Measurements from ENCODE around the gene ZNF652.
"Not testable (repeated sequence)": the region's sequence is repeated elsewhere in the genome, so short reads cannot be mapped to it uniquely, and the experiment has no call there.

The ZNF652 gene

GRCh38 chr17:49298371-49298976 is 63.6 kb downstream of the ZNF652 start:
- no peak for DNase-seq

- no peak for DNase-seq
These were observed 64.9 kb downstream of the ZNF652 start for GRCh38 chr17:49297141-49297540.

- DNase-seq, result no peak
These were observed 67.9 kb downstream of the ZNF652 start for GRCh38 chr17:49294122-49294521.

- no peak for DNase-seq
These were observed 69.1 kb downstream of the ZNF652 start for GRCh38 chr17:49292901-49293300.

DNA sequence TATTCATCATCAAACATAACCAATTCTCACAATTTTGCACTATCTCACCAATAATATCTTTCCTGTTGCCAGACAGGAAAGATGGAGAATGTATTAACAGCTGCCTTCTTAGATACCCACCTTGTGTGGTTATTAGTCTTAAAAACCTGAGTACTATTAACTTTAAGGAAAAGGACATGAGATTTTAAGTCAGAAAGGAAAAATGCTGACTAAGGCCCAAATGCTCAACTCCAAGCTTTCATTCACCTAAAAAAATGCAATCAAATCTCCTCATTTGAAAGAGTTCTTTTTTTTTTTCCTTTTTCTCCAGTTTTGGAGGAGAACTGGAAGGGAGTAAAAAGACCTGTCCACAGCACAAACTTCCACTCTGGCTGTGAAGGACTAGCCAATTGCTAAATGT is 70.1 kb downstream of the ZNF652 start:
- no peak for DNase-seq

- peak; percentile 14 for DNase-seq
These were observed 71.2 kb downstream of the ZNF652 start for GRCh38 chr17:49290690-49291359.

GRCh38 chr17:49288388-49288787 is 73.7 kb downstream of the ZNF652 start:
- DNase-seq, result no peak

GRCh38 chr17:49287481-49287880 is 74.6 kb downstream of the ZNF652 start:
- no peak for DNase-seq

DNA sequence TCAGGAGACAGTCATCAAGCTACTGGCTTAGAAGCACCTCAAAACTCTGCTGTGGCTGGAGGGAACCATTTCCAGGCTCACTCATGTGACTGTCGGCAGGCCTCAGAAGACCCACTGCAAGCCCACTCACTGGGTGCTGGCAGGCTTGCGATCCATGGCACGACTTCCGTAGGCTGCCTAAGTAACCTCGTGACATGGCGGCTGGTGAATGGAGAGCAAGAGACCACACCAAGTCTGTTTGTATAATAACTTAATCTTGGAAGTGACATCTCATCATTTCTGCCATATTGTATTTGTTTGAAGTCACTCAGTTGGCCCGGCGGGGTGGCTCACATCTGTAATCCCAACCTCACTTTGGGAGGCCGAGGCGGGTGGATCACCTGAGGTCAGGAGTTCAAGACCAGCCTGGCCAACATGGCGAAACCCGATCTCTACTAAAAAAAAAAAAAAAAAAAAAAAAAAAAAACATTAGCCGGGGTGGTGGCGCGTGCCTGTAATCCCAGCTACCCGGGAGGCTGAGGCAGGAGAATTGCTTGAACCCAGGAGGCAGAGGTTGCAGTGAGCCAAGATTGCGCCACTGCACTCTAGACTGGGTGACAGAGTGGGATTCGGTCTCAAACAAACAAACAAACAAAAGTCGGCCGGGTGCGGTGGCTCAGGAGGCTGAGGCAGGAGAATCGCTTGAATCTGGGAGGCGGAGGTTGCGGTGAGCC is 75.6 kb downstream of the ZNF652 start:
- not testable (repeated sequence) for DNase-seq

DNA sequence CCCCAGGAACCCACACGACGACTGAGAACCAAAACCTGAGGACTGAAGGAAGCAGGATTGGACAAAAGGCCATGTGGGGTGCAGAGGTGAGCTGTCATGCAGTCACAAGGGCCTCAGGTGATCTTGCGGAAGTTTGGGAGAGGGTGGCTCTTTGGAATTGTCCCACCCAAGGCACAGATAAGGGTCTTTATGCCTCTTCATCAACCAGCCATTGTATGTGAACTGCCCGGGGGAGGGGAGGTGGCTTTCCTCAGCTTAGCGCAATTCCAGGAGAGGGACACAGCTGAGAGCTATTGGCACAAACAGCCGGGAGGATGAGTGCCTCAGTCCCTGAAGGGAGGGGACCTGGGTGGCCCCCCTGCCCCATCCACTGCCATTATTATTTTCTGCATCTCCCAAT is 76.3 kb downstream of the ZNF652 start:
- DNase-seq, result no peak

DNA sequence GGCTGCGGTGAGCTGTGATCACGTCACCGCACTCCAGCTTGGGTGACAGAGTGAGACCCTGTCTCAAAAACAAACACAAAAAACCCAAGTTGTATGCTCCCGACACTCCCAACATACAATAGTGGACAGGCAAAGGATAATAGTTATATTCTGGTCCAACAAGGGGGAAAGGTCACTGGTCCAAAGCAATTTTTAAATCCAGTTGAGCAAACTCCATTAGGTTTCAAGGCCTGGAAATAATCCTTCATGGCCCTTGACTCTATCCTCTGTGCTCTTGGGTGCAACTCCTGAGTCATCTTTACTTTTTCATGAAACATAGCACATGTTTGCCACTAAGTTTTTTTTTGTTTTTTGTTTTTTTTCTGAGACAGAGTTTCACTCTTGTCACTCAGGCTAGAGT is 81.1 kb downstream of the ZNF652 start:
- DNase-seq, result no peak

DNA sequence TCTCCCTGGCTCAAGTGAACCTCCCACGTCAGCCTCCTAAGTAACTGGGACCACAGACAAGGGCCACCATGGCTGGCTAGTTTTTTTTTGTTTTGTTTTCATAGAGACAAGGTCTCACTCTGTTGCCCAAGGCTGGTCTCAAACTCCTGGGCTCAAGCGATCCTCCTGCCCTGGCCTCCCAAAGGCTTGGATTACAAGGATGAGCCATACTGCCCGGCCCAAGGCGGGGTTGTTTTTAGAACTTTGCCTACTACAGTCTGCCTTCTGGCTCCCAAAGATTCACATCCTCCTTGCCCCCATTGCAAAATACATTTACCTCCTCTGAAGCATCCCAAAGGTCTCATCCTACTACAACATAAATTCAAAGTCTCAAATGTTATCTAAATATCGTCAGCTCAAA is 82.0 kb downstream of the ZNF652 start:
- DNase-seq, result no peak

- not testable (repeated sequence) for DNase-seq
These were observed 82.6 kb downstream of the ZNF652 start for GRCh38 chr17:49279263-49280015.

DNA sequence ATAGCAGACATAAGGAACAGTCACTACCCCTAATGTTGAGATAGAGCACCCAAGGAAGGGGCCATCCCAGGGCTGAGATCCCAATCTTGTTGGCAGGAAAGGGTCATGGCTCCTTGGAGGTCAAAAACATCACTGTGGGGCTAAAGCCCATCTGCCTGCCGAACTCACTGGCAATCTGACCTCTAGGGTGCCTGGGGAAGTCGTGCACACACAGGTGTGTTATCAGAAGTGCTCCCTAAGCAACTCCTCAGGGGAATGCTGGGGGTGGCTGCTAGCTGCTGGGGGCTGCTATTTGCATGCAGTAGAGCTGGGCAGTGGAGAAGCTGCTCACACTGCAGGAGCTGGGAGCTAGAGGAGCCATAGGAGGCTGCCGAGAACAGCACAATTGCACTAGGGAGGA is 84.0 kb downstream of the ZNF652 start:
- DNase-seq, result no peak

- DNase-seq, result no peak
These were observed 84.4 kb downstream of the ZNF652 start for GRCh38 chr17:49277638-49278037.

DNA sequence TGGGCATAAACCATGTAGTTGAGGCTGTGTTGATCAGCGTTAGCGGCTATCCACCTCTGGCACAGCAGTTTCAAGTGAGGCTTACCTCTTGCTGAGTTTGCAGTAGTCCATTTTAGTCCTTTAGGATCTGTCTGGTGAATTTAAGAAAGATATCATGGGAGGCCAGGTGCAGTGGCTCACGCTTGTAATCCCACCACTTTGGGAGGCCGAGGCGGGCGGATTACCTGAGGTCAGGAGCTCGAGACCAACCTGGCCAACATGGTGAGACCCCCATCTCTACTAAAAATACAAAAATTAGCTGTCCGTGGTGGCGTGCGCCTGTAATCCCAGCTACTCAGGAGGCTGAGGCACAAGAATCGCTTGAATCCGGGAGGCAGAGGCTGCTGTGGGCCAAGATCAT is 86.1 kb downstream of the ZNF652 start:
- DNase-seq, result not testable (repeated sequence)

DNA sequence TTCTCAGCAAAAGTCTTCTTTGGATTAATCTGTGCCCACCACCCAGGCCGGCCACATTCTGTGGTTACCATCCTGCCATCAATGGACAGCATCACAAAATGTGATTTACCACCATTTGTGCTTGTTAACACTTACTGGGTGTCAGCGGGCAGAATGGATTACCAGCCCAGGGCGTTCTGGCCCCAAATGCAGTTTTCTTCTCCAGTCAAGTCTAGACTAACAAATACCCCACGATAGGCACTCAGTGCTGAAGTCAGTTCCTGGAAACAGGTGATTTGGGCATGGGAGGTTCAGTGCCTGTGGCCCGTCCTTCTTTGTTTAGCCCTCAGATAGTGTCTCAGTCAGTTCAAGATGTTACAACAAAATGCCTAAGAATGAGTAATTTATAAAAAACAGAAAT is 92.7 kb downstream of the ZNF652 start:
- no peak for DNase-seq

DNA sequence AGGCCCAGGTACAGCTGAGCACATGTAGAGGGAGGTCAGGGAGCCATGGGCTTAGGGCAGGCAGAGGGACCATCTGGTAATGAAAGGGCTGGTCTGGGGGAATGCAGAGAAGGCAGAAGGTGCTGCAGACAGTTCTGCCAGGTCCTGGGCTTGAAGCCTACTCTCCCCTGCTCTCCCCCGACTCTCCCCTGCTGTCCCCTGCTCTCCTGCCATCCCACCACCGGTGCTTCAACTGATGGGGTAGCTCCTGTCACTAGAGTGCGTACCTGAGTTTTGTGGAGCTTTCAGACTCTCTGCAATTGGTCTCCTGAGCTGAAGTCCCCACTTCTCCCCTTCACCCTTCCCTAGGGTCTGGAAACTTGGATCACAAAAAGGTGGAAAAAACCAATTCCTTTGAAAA is 94.1 kb downstream of the ZNF652 start:
- no peak for DNase-seq

DNA sequence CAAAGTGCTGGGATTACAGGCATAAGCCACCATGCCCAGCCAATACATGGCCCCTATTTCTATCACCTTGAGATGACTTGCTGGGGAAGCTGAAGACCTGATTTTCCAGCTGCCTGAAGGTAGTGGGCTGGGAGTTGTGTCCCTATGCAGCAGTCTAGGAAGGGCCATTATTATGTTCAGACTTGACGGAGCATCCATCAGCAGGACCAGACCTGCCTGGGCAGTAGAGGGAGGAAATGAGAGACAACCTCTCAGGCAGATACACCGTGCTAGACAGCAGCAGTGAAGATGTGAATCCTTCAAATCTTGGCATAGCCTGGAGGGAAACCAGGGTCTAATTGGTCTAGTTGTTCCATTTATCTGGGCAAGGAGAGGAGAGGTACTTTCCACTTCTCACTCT is 95.8 kb downstream of the ZNF652 start:
- no peak for DNase-seq

- not testable (repeated sequence) for DNase-seq
These were observed 100.5 kb downstream of the ZNF652 start for GRCh38 chr17:49261540-49261939.

DNA sequence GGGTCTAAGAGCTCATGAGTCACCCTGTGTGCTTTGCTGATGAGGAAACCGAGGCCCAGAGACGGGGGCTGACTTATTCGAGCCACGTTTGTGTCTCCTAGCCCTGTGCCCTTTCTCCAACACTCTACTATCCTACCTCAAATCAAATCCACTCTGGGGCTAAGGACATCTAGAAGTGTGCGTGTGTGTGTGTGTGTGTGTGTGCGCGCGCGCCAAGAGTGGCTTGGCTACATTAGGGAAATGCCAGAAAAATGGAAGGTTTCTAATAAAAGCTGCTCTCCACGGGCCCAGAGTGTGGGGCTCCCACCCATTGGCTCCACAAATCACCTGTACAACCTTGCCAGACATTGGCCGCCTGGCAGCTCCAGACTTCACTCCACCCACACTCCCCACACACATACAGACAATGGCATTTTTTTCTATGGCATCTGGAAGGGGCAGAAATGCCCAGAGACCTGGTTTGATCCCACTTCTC is 101.2 kb downstream of the ZNF652 start:
- peak; percentile 30 for DNase-seq

GRCh38 chr17:49260011-49260816 is 101.8 kb downstream of the ZNF652 start:
- peak; percentile 53 for DNase-seq

- no peak for DNase-seq
These were observed 102.4 kb downstream of the ZNF652 start for GRCh38 chr17:49259663-49260010.

All from activated T-cell treated with anti-CD3 and anti-CD28 coated beads for 4 hours (primary cell).